Glomerular visceral epithelial cell (primary cell): ENCODE measurements around the gene ADAMTSL1.

Experiments
- DNase-seq: peaks from one replicate; pipeline ENCODE4 v3.0.0-alpha.2; 2016; ENCODE audit errors: extremely low spot score

The ADAMTSL1 gene

GRCh38 chr9:18936094-18936871 is 462.3 kb downstream of the ADAMTSL1 start:
- no peak for DNase-seq

- DNase-seq: no peak
Measured at GRCh38 chr9:18939943-18940342, 466.0 kb downstream of the ADAMTSL1 start.

- DNase-seq: no peak
Measured at GRCh38 chr9:18941060-18941740, 467.2 kb downstream of the ADAMTSL1 start.

GRCh38 chr9:18942801-18943200 is 468.8 kb downstream of the ADAMTSL1 start:
- DNase-seq: no peak

GRCh38 chr9:18947892-18948339 is 474.0 kb downstream of the ADAMTSL1 start:
- no peak for DNase-seq

- DNase-seq: no peak
Measured at GRCh38 chr9:18951936-18952335, 478.0 kb downstream of the ADAMTSL1 start.

GRCh38 chr9:18955626-18956025 is 481.7 kb downstream of the ADAMTSL1 start:
- no peak for DNase-seq
